Activated CD8-positive, alpha-beta memory T cell treated with anti-CD3 and anti-CD28 coated beads for 24 hours (primary cell): ENCODE results near the gene GCFC2.

ENCODE experiments used
- DNase-seq: peaks from one replicate; pipeline ENCODE4 v3.0.0-alpha.2; 2020

GCFC2 gene

DNA sequence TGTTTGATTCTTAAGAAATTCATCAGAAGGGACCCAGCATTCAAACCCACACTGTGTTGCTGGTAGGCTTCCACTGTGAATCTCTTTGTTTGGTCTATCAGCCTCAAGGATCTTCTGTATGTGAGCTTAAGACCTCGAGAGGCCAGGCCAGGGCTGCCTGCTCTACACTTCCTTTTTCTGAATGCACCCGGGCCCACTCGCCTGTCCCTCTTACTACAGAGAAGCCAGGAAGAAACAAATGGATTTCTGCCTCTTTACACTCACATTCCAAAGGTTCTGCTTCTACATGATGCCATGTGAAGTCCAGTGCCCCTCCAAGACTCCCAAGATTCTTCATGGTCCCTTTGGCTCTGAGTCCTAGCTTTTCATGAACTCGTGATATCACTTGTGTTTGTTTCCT, 89.5 kb downstream of the GCFC2 start:
- DNase-seq, result no peak

DNA sequence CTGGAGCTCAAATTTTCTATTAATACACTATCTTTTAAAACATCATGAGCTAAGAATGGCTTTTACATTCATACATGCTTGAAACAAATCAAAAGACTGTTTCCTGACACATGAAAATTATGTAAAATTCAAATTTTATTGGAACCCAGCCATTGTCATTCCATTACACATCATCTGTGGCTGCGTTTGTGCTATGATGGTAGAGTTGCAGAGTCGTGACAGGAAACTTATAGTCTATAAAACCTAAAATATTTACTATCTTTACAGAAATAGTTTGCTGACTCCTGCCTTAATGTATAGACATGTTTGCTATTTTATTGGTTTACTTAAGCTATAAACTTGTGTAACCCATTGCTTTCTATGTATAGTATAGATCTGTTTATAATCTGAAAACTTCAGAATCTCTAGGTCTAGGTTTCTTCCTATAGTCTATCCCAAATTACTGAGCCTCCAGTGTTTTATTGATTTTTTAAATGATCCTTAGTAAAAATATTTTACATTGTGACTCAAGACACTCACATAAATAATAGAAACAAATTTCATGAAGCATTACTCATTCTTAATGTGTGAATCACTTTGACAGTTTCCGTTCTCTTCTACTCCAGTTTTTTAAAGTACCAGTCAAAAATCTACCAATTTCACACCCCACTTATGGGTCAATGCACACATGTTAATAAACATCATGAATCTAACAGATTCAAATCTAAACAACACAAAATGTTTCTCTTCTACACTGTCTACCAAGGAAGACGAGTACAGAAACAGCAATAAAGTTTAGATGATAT, 90.6 kb downstream of the GCFC2 start:
- no peak for DNase-seq

DNA sequence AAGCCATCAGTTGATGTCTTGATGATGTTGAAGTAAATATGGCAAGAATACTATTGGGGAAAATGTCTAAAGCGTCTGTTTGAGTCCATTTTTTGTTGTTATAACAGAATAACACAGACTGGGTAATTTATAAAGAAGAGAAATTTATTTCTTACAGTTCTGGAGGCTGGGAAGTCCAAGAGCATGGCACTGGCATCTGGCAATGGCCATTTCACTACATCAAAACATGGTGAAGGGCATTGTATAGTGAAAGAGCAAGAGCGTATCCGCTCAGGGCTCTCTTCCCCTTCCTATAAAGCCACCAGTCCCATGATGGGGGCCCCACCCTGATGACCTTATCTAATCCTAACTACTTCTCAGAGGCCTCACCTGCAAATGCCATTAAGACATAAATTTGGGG, 93.8 kb downstream of the GCFC2 start:
- DNase-seq, result no peak

DNA sequence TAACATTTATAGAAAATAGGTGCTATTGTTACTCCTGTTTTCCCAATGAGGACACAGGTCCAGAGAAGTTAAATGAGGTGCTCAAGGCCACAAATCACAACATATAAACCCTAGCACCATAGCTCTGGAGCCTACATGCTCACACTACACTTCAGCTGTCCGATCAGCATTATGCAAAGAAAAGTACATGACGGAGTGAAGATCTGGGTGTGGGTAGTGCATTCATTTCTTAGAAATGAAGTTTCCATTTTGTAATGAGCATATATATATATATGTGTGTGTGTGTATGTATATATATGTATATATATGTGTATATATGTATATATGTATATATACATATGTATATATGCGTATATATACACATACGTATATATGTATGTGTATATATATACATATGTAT, 94.3 kb downstream of the GCFC2 start:
- no peak for DNase-seq

DNA sequence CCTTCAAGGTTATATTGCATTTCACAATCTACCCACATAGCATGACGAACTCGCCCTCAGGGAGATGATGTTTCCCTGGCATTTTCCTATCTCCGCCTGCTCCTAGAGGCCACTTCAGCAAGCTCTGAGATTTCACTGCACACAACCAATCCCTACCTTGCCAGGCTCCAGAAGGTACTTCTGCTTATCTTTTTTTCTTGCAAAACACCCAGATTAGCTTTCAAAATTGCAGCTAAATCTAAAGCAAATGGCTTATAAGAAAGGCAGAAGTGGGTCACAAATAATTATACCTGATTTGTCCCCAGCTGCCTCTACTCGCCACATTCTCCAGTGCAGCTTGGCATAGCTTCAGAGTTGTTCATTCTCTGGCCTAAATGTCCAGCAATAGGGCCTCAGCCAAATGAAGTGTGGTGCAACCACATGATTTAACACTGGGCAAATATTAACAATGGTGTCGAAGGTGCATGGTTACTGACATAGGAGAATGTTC, 96.5 kb downstream of the GCFC2 start:
- DNase-seq, result no peak

DNA sequence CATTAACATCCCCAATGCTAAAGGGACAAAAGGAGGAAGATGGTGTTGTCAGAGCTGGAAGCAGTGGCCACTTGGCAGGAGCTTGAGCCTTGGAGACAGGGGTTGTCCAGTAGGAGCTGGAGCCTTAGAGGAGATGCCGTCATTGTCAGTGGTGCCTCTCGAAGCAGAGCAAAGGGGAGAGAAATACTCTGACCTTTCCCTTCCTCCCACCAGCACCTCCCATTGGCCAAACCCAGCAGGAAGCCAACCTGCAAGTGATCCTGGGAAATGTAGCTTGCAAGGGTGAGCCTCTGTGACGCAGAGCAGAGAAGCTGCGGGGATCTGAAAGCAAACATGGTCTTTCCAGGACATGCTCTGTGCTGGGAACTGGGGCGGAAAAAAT, 97.9 kb downstream of the GCFC2 start:
- DNase-seq, result no peak
